Measurements from ENCODE around the gene SLC7A10. TPM values are rescaled to one million over a fixed set of nuclear protein-coding genes. Genes with fewer than 3 reads are reported as not detected.

SLC7A10 gene
- 5.5 TPM for total RNA-seq

DNA sequence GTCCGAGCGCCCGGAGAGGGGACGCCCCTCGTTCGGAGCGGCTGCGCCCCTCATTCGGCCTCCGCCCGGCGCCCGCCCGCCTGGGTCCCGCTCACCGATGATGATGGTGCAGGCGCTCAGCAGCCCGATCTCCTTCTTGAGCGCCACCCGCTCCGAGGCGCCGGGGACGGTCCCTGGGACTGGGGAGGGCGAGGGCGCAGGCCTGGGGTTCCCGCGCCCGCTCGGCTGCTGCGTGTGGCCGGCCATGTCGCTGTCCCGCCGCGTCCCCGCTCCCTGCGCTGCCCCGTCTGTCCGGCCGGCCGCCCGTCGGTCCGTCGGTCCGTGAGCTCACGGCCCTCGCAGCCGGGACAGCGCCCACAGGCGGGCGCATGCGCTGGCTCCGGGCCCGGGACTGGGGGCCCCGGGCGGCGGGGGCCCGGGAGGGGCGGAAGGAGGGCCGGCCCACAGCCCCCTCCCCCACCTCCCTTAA, at the start of gene SLC7A10:
Gene SLC7A10 (minus strand): TSS at position 393 of the 469 bp plus-strand sequence. CDS start 147 bp downstream, at position 246.

DNA sequence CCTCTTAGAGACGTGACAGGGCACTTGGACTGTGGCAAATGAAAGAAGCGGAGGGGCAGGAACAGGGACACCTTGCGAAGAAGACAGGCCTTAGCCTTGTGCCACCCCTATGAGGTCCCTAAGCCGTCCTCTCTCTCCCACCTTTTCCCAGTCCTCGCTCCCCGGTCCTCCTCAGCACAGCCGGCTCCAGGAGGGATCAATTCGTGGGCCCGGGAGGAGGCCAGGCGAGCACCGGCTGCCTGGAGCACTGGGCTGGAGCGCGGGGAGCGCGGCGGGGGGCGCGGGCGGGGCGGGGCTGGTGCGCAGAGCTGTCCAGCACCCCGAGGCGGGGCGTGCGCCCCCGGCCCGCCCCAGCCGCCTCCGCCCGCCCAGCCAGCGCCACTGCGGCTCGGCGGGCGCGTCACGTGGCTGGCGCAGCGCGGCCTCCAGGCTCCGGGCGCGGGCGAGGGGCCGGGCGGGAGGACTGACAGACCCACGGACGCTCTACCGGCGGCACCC, 31.7 kb downstream of the SLC7A10 start, which contains the start of gene LRP3:
Gene LRP3 (plus strand): TSS at position 466 of the 498 bp plus-strand sequence. CDS start 456 bp downstream, outside the sequence.

Other genes with a start within 250 kb of the SLC7A10 start
- gene RHPN2, start 161.0 kb downstream of the SLC7A10 start, total RNA-seq: 5.1 TPM
- 16.1 TPM for gene GPATCH1, start 144.7 kb downstream of the SLC7A10 start, total RNA-seq
- gene WDR88, start 93.7 kb downstream of the SLC7A10 start, total RNA-seq: not detected
- gene LRP3, start 31.5 kb downstream of the SLC7A10 start, total RNA-seq: 71.3 TPM
- 4.8 TPM for gene CEBPA, start 76.7 kb upstream of the SLC7A10 start, total RNA-seq
- 44.5 TPM for gene CEBPG, start 147.9 kb upstream of the SLC7A10 start, total RNA-seq